ENCODE results near the gene CIPC.

CIPC gene

DNA sequence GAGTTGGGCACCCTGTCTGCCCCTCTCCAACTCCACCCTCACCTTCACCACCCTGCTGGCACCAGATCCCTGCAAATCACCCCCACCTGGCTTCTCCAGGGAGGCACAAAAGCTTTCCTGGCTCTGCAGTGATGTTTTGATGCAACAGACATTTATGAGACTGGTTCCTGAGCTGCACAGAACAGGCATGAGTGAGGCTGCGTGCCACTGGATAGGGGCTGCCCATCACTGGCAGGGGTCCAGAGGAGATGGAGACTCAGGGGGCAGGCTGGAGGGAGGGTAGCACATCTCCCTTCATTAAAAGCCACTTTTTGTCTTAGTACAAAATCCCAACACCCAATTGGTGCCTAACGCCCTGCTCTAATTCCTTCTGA is 60.8 kb downstream of the CIPC start:
- Histone ChIP-seq H3K9me3 (ENCODE audit: insufficient read depth, low read depth, low read length) (no peaks in the 10 kb centered on the region), H3K36me3 (ENCODE audit: insufficient read depth, low read length) (no peaks in the 10 kb centered on the region), H3K4me3 (ENCODE audit: low read length) (0 out of 2 replicates have a peak overlapping the region, but pooled peaks have one; percentile 10), H3K9ac (ENCODE audit: low read depth, low read length) (no peak overlapping the region), H3K4me1 (ENCODE audit: insufficient read depth, low read length) (peaks cover 16% of the 10 kb centered on the region), H3K27me3 (ENCODE audit: insufficient read depth, low read length) (no peaks in the 10 kb centered on the region), H3K27ac (ENCODE audit: low read depth, low read length) (no peak overlapping the region)
- 64% methylated on average over 2 of the region's 2 CpGs for WGBS

- no peak overlapping the region for H3K9ac ChIP-seq (ENCODE audit: low read depth, low read length)
- no peaks in the 10 kb centered on the region for H3K36me3 ChIP-seq (ENCODE audit: insufficient read depth, low read length)
- H3K4me1 ChIP-seq (ENCODE audit: insufficient read depth, low read length), result peaks cover 16% of the 10 kb centered on the region
- no peak overlapping the region for H3K27ac ChIP-seq (ENCODE audit: low read depth, low read length)
- H3K27me3 ChIP-seq (ENCODE audit: insufficient read depth, low read length), result no peaks in the 10 kb centered on the region
- no peak overlapping the region for H3K4me3 ChIP-seq (ENCODE audit: low read length)
- H3K9me3 ChIP-seq (ENCODE audit: insufficient read depth, low read depth, low read length), result no peaks in the 10 kb centered on the region
- 95% methylated on average over 4 of the region's 4 CpGs for WGBS
Observed at GRCh38 chr14:77161011-77161410, 63.0 kb downstream of the CIPC start.
